Activated naive CD8-positive, alpha-beta T cell treated with anti-CD3 and anti-CD28 coated beads, Interleukin-2, amount 50 U/mL, for 16 hours (primary cell): ENCODE data around the gene NAPA.

Experiments
- DNase-seq: peaks from one replicate; pipeline ENCODE4 v3.0.0-alpha.2; 2020; ENCODE audit warnings: low read depth, low spot score

NAPA gene

GRCh38 chr19:47499863-47500830 is 14.7 kb downstream of the NAPA start:
- no peak for DNase-seq

DNA sequence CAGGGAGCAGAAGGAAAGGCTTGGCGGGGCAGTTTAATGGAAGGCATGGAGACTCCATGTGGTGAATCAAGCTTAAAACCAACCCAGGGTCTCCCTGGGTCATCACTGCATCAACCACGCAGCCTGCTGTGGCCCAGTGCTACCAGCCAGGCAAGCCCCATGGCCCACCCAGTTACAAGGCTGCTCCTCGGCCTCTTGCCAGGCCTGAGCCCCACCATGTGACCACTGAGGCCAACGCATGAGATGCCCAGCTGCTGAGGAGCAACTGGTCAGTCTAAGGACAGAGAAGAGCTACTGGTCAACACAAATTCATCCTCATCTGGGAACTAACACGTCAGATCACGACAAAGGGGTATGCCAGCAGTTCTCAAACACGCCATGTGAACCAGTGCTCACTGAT is 15.5 kb downstream of the NAPA start:
- DNase-seq: no peak

GRCh38 chr19:47498561-47498960 is 16.3 kb downstream of the NAPA start:
- DNase-seq: no peak

- DNase-seq: no peak
These were observed 16.9 kb downstream of the NAPA start for GRCh38 chr19:47497821-47498520.

DNA sequence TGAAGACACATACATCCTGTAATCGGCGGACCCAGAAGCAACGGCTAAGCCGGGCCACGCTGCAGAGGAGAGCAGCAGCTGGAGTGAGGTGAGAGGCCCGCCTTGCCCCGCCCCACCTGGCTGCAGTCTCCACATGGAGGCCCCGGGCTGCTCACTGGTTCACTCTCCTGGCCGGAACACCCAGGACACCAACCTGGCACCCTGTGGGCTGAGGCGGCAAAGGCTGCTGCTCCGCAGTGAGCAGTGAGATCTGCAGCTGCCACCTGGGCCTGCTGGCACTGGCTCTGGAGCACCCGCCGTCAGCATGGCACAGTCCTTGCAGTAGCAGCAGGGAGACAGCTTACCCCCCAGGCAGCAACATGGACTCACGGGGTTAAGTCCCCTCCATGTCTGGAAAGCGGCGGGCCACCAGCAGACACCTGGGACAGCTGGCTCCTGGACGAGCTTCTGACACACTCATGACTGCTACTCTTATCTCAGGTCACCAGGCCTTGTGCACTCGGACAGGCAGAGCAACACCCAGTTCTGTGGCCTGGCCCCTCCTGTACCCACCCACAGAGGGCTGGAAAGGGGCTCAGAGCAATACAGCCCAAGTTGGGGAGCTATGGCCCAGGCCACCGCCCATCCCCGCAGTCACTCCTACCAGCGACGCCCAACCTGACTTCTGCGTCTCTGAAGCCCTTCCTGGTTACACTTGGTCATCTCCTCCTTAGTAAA is 17.7 kb downstream of the NAPA start:
- no peak for DNase-seq

- no peak for DNase-seq
These were observed 19.1 kb downstream of the NAPA start for GRCh38 chr19:47495478-47496372.

- DNase-seq: no peak
These were observed 20.1 kb downstream of the NAPA start for GRCh38 chr19:47494729-47495128.

- DNase-seq: no peak
These were observed 20.7 kb downstream of the NAPA start for GRCh38 chr19:47494211-47494547.

DNA sequence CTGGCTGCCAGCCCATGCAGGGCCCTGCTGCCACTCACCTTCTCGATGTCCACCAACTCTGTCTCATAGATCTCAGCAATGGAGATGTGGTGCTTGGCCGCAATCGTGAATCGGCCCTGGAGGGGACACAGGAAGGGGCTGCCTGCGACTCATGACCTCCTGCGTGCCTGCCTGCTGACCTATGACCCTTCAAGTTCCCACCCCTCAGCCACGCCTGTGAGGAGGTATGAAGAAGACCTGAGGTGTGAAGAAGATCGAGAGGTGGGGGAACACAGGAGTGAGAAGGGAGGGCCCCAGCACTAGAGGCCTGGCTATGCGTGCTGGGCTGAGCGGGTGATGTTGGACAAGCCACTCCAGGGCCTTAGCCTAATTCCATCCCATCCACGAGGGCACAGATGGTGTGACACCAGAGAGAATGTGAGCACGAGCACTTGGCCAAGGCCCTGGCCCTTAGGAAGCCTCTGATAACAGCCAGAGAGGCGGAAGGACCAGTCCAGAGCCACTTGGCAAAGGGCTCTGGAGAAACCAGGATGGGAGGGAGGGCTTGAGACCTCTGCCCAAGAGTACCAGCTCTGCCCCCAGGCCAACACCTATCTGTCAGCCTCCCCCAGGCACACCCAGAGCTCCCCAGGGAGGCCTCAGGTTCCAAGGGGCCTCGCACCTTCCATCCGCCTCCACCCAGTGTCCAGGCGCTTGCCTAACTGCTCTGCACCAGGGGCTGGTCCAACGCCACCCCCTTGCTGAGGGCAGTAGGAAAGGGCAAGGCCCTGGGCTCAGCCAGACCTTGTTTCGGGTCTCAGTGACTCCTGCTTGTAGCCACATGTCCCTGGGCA is 21.3 kb downstream of the NAPA start:
- no peak for DNase-seq

DNA sequence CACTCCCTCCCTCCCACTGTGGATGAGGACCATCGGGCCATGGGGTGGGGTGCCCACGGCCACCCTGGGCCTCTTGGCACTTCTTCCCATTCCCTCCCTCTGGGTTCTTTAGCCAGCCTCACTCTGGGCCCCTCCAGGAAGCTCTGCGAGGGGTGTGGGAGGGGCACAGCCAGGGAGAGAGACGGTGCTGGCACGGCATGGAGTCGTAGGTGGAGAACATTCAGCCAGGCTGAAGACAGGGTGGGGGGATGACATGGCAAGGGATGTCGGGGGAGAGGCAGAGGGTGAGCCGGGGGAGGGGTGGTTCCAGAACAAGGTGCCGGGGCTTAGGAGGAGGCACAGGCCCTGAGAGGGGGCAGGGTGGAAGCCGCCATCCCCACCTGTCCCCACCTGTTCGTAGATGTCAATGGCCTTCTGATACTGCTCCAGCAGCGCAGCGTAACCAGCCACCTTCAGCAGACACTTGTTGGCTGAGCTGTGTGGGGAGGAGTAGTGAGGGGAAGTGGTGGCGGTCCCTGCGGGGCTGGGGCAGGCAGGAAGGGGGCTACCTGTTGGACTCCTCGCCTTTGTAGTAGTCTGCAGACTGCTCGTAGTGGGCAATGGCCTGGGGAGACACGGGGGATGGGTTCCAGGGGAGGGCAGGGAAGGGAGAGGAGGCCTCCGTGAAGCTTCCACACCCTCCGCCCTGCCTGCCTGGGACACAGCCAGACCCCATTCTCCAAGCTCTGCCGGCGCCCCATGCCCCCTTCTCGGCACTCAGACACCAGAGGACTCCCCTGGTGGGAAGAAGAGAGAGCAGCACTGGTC is 22.1 kb downstream of the NAPA start:
- DNase-seq: no peak

DNA sequence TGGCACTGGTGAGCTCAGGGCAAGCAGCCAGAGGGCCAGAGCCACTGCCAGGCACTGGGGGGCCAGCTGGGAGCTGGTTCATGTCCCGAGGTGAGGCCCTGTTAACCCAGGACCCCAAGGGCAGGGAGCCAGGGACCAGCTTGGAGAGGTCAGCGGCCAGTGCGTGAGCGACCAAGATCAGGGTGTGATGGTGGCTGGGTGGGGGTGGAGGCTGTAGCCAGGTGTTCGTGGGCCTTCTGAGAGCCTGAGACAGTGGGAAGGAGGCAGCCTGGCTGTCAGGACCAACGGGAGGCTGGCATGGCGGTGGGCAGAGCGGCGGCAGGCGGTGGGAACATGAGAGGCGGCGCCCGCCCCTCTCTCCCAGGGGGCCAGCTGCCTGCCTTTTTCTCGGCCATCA is 22.7 kb downstream of the NAPA start:
- DNase-seq: no peak

GRCh38 chr19:47491358-47492136 is 23.3 kb downstream of the NAPA start:
- DNase-seq: no peak

DNA sequence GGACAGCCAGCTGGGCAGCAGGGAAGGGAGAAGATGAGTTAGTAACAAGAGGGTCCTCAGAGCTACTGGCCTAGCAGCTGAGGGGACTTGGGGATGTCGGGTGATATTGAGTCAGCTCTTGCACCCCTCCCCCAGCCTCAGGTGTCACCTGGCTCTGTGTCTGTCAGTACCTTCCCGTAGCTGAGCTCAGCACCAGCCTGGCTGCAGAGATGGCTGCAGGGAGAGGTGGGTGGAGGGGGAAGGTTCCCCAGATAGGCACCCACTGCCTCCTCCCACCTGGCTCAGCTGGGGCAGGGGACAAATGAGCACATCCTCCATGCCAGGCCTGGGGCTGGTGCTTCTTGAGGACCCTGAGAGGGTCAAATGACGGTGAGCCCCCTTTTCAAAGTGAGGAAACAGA is 24.0 kb downstream of the NAPA start:
- DNase-seq: no peak

DNA sequence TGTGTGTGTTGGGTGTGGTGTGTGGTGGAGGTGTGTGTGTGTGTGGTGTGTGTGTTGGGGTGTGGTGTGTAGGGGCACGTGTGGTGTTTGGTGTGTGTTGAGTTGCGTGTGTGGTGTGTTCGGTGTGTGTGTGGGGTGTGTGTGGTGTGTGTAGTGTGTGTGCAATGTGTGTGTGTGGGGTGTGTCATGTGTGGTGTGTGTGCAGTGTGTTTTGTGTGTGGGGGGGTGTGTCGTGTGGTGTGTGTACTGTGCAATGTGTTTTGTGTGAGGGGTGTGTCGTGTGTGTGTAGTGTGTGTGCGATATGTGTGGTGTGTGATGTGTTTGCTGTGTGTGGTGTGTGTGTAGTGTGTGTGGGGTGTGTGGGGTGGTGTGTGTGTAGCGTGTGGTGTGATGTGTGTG is 24.8 kb downstream of the NAPA start:
- no peak for DNase-seq

DNA sequence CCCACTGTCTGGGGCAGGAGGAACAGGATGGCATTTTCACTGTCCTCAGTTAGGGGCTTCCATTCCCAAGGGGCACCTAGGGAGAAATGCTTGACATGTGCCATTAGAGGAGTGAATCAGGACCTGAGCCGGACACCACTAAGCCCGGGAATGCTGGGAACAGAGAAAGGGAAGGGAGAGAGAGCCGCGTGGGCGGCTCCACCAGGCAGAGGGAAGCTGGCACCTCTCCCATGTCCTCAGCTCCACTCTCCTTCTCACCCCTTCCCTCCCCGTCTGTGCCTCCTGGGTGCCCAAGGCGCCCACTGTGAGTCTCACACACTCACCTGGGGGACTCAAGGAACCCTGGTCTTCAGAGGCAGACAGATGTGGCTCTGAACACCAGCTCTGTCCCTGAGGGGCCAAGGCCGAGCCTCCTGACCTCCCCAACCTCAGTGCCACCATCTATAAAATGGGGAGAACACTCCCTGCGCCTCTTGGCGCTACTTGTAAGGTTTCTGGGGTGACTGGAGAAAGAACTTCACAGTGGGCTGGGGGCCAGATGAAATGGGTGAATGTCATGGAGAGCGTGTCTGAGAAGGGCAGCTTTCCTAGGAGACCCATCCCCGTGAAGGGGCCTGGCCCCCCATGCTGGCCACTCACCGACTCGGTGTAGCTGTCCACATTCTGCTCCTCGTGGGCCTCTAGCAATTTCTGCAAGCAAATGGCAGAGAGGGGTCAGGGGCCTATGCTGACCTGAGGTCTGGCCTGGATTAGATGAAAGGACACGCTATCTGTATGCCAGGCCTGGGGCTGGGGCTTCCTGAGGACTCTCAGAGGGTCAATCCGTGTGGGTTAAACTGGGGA is 25.6 kb downstream of the NAPA start:
- no peak for DNase-seq

DNA sequence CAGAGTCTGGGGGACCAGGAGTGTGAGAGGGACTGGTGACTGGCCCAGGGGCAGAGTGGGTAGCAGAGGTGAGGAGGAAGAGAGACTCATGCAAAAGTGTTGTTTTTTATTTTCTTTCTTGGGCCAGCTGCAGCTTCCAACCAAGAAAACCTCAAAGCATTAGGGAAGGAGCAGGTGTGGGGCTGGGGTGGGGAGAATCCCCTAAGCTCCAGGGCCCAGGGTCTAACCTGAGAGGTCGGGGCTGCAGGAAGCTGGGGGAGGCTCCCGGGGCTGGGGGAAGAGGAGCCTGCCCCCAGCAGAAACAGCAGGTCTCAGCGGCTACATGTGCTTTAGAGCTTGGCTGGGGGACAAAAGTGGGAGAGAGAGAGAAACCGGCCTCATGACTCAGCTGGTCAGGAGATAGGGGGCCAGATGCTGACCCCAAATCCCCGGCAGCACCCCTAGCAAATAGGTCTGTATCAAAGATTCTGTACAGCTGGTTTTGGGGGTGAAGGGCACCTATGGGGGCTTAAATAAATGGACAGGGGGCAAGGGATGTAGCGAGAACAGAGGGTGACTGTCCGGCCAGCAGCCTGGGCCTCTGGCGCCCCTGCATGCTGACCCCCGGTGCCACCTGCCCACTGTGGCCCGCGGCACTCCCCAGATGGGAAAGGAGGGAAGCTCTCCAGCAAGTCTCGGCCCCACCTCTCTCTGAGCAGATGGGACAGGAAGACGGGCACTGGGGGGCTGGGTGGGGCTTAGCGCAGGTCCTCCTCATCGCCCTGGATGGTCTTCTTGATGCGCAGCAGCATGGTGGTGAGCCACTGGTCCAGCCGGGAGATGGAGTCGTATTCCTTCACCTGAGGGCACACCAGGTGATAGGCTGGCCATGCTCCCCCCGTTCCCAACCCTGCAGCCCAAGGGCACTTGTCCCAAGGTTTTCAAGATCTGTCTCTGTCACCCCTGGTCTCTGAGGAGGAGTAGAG is 27.0 kb downstream of the NAPA start:
- DNase-seq: no peak

DNA sequence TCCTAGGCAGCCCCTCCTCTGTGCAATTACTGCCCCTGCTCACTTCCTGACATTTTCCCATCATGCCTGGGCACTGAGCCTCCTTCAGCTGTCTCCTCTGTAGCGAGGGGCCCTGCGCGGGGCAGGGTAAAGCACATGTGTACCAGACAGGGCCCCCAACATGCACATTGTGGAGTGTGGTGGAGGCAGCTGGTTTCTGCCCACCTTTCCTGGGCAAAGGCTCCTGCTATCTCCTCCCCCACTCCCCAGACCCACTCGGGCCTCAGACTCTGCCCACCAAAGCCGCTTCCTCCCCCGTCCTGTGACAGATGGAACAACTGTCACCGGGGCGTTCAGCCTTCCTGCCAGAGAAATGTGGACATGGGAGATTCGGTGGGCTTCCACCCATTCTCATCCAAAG is 28.0 kb downstream of the NAPA start:
- no peak for DNase-seq
